Panc1 (cell line): ENCODE data around the gene MEIOC. TPM values are rescaled to one million over a fixed set of nuclear protein-coding genes. Genes with fewer than 3 reads are reported as not detected.

ENCODE experiments used
- ATAC-seq: fragments of 200-7000 bp; cut with Tn5 transposase; 2 replicates; pipeline ENCODE4 v1.9.1; 2020; ENCODE audit warnings: mild to moderate bottlenecking, moderate library complexity
- BruUV-seq: library from RNA; stranded (reverse); fragments of 400-500 nt; replicated peaks from 2 replicates; lab custom pipeline; 2021; lab: Mats Ljungman, UMichigan
- CTCF ChIA-PET: fragments of 300-600 bp; sonication (Branson Sonifier 250); formaldehyde crosslinking; loops from one replicate; lab custom pipeline; 2022; ENCODE audit warnings: antibody characterized with exemption; lab: Charles Lee
- POLR2A ChIA-PET: fragments of 300-600 bp; sonication (Branson Sonifier 250); formaldehyde crosslinking; loops from one replicate; lab custom pipeline; 2022; ENCODE audit warnings: antibody characterized with exemption; lab: Charles Lee
- DNase-seq: peaks from one replicate; pipeline ENCODE4 v3.0.0-alpha.2; 2010; ENCODE audit warnings: low read depth, low spot score
- H3K27ac ChIP-seq: 2 replicates; pipeline ENCODE4 v1.5.1; 2011; ENCODE audit warnings: mild to moderate bottlenecking, low read length, inconsistent platforms
- H3K27me3 ChIP-seq: fragments of 200-500 bp; sonication (Bioruptor generic); 2 replicates; pipeline ENCODE4 v1.6.0; 2014; ENCODE audit warnings: low read length, inconsistent platforms; ENCODE audit not compliant: control insufficient read depth, insufficient read depth
- H3K36me3 ChIP-seq: fragments of 200-500 bp; sonication (Bioruptor generic); 2 replicates; pipeline ENCODE4 v1.5.1; 2014; ENCODE audit warnings: inconsistent platforms, mild to moderate bottlenecking, low read length, moderate library complexity; ENCODE audit not compliant: control insufficient read depth, insufficient read depth
- H3K4me1 ChIP-seq: 2 replicates; pipeline ENCODE4 v1.5.1; 2011; ENCODE audit warnings: inconsistent platforms, mild to moderate bottlenecking, low read length, moderate library complexity; ENCODE audit not compliant: control insufficient read depth, insufficient read depth
- H3K4me3 ChIP-seq, 2 experiments: 2 replicates each; pipeline ENCODE4 v1.5.1; 2011 to 2012; ENCODE audit warnings: low read depth in 2 of 2, low read length in 2 of 2, mild to moderate bottlenecking in 2 of 2, inconsistent platforms in 1 of 2, moderate library complexity in 1 of 2
- H3K9me3 ChIP-seq: fragments of 200-500 bp; sonication (Bioruptor generic); 2 replicates; pipeline ENCODE4 v1.5.1; 2014; ENCODE audit warnings: low read depth, mild to moderate bottlenecking, inconsistent platforms, low read length, moderate library complexity; ENCODE audit not compliant: control insufficient read depth, insufficient read depth
- POLR2AphosphoS5 ChIP-seq: IDR thresholded peaks from 2 replicates; pipeline ENCODE4 v1.6.1; 2012; ENCODE audit warnings: mild to moderate bottlenecking, low read depth, low read length, moderate library complexity
- SIN3A ChIP-seq: IDR thresholded peaks from 2 replicates; pipeline ENCODE4 v1.6.1; 2012; ENCODE audit warnings: low read depth, mild to moderate bottlenecking, low read length, moderate library complexity, borderline replicate concordance; ENCODE audit not compliant: insufficient read depth
- TCF7L2 ChIP-seq: IDR thresholded peaks from 2 replicates; pipeline ENCODE4 v1.6.1; 2011; ENCODE audit warnings: mild to moderate bottlenecking, low read depth, low read length, inconsistent platforms
- in situ Hi-C: cut with HindIII; loops from 2 replicates; pipeline ENCODE4 v1.10.0; 2016; ENCODE audit warnings: low sequenced_read_pairs, low pct_unique_long_range_greater_than_20kb
- intact Hi-C: fragments of 100-400 bp; cut with micrococcal nuclease; formaldehyde crosslinking; loops from one replicate; pipeline ENCODE4 v1.10.0; 2022; ENCODE audit not compliant: unreplicated experiment
- total RNA-seq: library from RNA; stranded (reverse); gene quantifications from one replicate; pipeline ENCODE4 v1.2.1, GENCODE V29; 2021; ENCODE audit not compliant: unreplicated experiment
- TF ChIP-seq, protein P1 (sequence below), 2 experiments: IDR thresholded peaks; 2 replicates each; pipeline ENCODE4 v1.6.1; 2011 to 2012; ENCODE audit warnings: low read depth in 2 of 2, control low read depth in 1 of 2, low read length in 1 of 2, mild to moderate bottlenecking in 1 of 2, moderate library complexity in 1 of 2; ENCODE audit not compliant: insufficient read depth in 1 of 2
- TF ChIP-seq, protein P2 (sequence below): fragments of 450-650 bp; IDR thresholded peaks from 2 replicates; pipeline ENCODE4 v1.5.1; 2017; ENCODE audit warnings: mild to moderate bottlenecking

MEIOC gene
- total RNA-seq, 1 experiment from 2014 or later, result 0.82 TPM

DNA sequence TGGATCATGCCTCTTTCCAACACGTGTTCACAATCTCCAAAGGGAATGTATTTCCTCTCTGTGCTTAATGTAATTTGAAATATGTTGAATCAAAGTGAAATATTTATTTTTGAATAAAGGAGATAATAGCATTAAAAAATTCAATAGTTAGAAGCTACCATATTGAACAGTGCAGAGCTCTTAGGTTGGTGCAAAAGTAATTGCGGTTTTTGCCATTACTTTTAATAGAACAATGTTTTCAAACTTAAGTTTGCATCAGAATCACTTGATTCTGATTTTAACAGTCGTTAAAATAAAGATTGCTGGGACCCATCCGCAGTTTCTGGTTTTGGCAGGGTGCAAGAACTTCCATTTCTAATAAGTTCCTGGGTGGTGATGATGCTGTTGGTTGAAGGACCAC lies 10.0 kb upstream of the MEIOC start:
- Histone ChIP-seq H3K36me3 (no peaks in the 10 kb centered on the region), H3K9me3 (no peaks in the 10 kb centered on the region), H3K27ac (no peak overlapping the region), H3K4me1 (no peaks in the 10 kb centered on the region), H3K4me3 (no peak overlapping the region), H3K27me3 (no peaks in the 10 kb centered on the region)
- ATAC-seq (no peak), DNase-seq (no peak)
- BruUV-seq, result no TSS peak
- intact Hi-C loops (no loop called here), in situ Hi-C loops (no loop called here)
- POLR2A ChIA-PET, result no interaction called here
- CTCF ChIA-PET, result no interaction called here
- TF ChIP-seq TCF7L2, result no peak
- TF ChIP-seq SIN3A, result no peak
- TF ChIP-seq, protein P1, sequence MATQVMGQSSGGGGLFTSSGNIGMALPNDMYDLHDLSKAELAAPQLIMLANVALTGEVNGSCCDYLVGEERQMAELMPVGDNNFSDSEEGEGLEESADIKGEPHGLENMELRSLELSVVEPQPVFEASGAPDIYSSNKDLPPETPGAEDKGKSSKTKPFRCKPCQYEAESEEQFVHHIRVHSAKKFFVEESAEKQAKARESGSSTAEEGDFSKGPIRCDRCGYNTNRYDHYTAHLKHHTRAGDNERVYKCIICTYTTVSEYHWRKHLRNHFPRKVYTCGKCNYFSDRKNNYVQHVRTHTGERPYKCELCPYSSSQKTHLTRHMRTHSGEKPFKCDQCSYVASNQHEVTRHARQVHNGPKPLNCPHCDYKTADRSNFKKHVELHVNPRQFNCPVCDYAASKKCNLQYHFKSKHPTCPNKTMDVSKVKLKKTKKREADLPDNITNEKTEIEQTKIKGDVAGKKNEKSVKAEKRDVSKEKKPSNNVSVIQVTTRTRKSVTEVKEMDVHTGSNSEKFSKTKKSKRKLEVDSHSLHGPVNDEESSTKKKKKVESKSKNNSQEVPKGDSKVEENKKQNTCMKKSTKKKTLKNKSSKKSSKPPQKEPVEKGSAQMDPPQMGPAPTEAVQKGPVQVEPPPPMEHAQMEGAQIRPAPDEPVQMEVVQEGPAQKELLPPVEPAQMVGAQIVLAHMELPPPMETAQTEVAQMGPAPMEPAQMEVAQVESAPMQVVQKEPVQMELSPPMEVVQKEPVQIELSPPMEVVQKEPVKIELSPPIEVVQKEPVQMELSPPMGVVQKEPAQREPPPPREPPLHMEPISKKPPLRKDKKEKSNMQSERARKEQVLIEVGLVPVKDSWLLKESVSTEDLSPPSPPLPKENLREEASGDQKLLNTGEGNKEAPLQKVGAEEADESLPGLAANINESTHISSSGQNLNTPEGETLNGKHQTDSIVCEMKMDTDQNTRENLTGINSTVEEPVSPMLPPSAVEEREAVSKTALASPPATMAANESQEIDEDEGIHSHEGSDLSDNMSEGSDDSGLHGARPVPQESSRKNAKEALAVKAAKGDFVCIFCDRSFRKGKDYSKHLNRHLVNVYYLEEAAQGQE (IDR thresholded peaks at IDR 0.05; ENCODE audit: insufficient read depth in 1 of 2, low read depth in 2 of 2, low read length in 1 of 2), result no peak
- TF ChIP-seq, protein P2, sequence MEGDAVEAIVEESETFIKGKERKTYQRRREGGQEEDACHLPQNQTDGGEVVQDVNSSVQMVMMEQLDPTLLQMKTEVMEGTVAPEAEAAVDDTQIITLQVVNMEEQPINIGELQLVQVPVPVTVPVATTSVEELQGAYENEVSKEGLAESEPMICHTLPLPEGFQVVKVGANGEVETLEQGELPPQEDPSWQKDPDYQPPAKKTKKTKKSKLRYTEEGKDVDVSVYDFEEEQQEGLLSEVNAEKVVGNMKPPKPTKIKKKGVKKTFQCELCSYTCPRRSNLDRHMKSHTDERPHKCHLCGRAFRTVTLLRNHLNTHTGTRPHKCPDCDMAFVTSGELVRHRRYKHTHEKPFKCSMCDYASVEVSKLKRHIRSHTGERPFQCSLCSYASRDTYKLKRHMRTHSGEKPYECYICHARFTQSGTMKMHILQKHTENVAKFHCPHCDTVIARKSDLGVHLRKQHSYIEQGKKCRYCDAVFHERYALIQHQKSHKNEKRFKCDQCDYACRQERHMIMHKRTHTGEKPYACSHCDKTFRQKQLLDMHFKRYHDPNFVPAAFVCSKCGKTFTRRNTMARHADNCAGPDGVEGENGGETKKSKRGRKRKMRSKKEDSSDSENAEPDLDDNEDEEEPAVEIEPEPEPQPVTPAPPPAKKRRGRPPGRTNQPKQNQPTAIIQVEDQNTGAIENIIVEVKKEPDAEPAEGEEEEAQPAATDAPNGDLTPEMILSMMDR, result no peak
- no peak for TF ChIP-seq POLR2AphosphoS5

DNA sequence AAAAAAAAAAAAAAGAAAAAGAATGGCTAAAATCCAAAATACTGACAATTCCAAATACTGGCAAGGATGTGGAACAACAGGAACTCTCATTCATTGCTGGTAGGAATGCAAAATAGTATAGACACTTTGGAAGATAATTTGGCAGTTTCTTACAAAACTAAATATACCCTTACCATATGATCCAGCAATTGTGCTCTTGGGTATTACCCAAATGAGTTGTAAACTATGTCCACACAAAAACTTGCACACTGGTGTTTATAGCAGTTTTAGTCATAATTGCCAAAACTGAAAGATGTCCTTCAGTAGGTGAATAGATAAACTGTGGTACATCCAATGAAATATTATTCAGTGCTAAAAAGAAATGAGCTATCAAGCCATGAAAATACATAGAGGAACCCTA lies 8.5 kb upstream of the MEIOC start:
- TF ChIP-seq TCF7L2 (no peak), POLR2AphosphoS5 (no peak), SIN3A (no peak)
- TF ChIP-seq, protein P1 (IDR thresholded peaks at IDR 0.05; ENCODE audit: insufficient read depth in 1 of 2, low read depth in 2 of 2, low read length in 1 of 2), result no peak
- TF ChIP-seq, protein P2, result no peak
- Histone ChIP-seq H3K27ac (no peak overlapping the region), H3K9me3 (no peaks in the 10 kb centered on the region), H3K36me3 (no peaks in the 10 kb centered on the region), H3K4me1 (no peaks in the 10 kb centered on the region), H3K4me3 (no peak overlapping the region), H3K27me3 (no peaks in the 10 kb centered on the region)
- intact Hi-C loops, result no loop called here
- ATAC-seq (no peak), DNase-seq (no peak)
- no TSS peak for BruUV-seq
- ChIA-PET CTCF (interaction anchor here (0.6 kb wide), 1 partner anchor 128 kb away, joined by 3 read pairs; no protein-coding TSS in a partner anchor), POLR2A (no interaction called here)
- in situ Hi-C loops, result no loop called here
